H9 (cell line): ENCODE results near the gene CDR2L. TPM values are rescaled to one million over a fixed set of nuclear protein-coding genes. Genes with fewer than 3 reads are reported as not detected.
A peak's percentile ranks its signal among the peaks of the same experiment; 100 is the strongest.

Source experiments
- DNase-seq: peaks from one replicate; pipeline ENCODE4 v3.0.0-alpha.2; 2017
- H2AFZ ChIP-seq: one replicate; pipeline ENCODE4 v1.6.1; 2013; ENCODE audit warnings: mild to moderate bottlenecking, low read length, control low read depth, moderate library complexity
- H2AK5ac ChIP-seq: 2 replicates; pipeline ENCODE4 v1.6.1; 2013; ENCODE audit warnings: low read length, control low read depth, mixed read lengths; ENCODE audit not compliant: insufficient read length
- H2BK120ac ChIP-seq: one replicate; pipeline ENCODE4 v1.6.1; 2013; ENCODE audit warnings: low read depth, mild to moderate bottlenecking, low read length, control low read depth, inconsistent platforms; ENCODE audit not compliant: poor library complexity, severe bottlenecking
- H2BK12ac ChIP-seq: 2 replicates; pipeline ENCODE4 v1.6.1; 2013; ENCODE audit warnings: low read length, control low read depth, mixed read lengths, low read depth; ENCODE audit not compliant: insufficient read length
- H2BK15ac ChIP-seq: 2 replicates; pipeline ENCODE4 v1.6.1; 2013; ENCODE audit warnings: low read depth, low read length, control low read depth
- H2BK20ac ChIP-seq: one replicate; pipeline ENCODE4 v1.6.1; 2013; ENCODE audit warnings: low read depth, mild to moderate bottlenecking, low read length, control low read depth, inconsistent platforms; ENCODE audit not compliant: poor library complexity, severe bottlenecking
- H2BK5ac ChIP-seq: 2 replicates; pipeline ENCODE4 v1.6.1; 2013; ENCODE audit warnings: low read length, control low read depth, mixed read lengths; ENCODE audit not compliant: insufficient read length
- H3K14ac ChIP-seq: 2 replicates; pipeline ENCODE4 v1.6.1; 2013; ENCODE audit warnings: low read length, control low read depth; ENCODE audit not compliant: insufficient read depth
- H3K18ac ChIP-seq: 2 replicates; pipeline ENCODE4 v1.6.1; 2013; ENCODE audit warnings: low read depth, mild to moderate bottlenecking, mixed read lengths, low read length, control low read depth; ENCODE audit not compliant: insufficient read length
- H3K23ac ChIP-seq: 2 replicates; pipeline ENCODE4 v1.6.1; 2013; ENCODE audit warnings: low read length, control low read depth, mixed read lengths, low read depth; ENCODE audit not compliant: insufficient read length
- H3K23me2 ChIP-seq: 2 replicates; pipeline ENCODE4 v1.6.1; 2013; ENCODE audit warnings: low read depth, mild to moderate bottlenecking, mixed read lengths, low read length, control low read depth; ENCODE audit not compliant: insufficient read length, poor library complexity, severe bottlenecking
- H3K27ac ChIP-seq: 2 replicates; pipeline ENCODE4 v1.5.1; 2013; ENCODE audit warnings: low read length, control low read depth, mixed read lengths, low read depth; ENCODE audit not compliant: insufficient read length
- H3K27me3 ChIP-seq: 2 replicates; pipeline ENCODE4 v1.6.1; 2013; ENCODE audit warnings: low read length, control low read depth, inconsistent platforms; ENCODE audit not compliant: insufficient read depth
- H3K4ac ChIP-seq: 2 replicates; pipeline ENCODE4 v1.6.1; 2013; ENCODE audit warnings: low read depth, mild to moderate bottlenecking, control low read depth, inconsistent platforms, low read length, moderate library complexity
- H3K4me1 ChIP-seq: 2 replicates; pipeline ENCODE4 v1.6.1; 2013; ENCODE audit warnings: low read length, control low read depth, inconsistent platforms; ENCODE audit not compliant: insufficient read depth
- H3K4me2 ChIP-seq: 2 replicates; pipeline ENCODE4 v1.6.1; 2013; ENCODE audit warnings: low read length, control low read depth, mixed read lengths; ENCODE audit not compliant: insufficient read length, insufficient read depth
- H3K56ac ChIP-seq: 2 replicates; pipeline ENCODE4 v1.6.1; 2013; ENCODE audit warnings: low read depth, mild to moderate bottlenecking, mixed read lengths, low read length, control low read depth; ENCODE audit not compliant: insufficient read length
- H3K79me1 ChIP-seq: 2 replicates; pipeline ENCODE4 v1.6.1; 2013; ENCODE audit warnings: low read depth, mild to moderate bottlenecking, moderate library complexity, low read length, control low read depth, inconsistent platforms; ENCODE audit not compliant: insufficient read depth, poor library complexity, severe bottlenecking
- H3K79me2 ChIP-seq: 2 replicates; pipeline ENCODE4 v1.6.1; 2013; ENCODE audit warnings: low read length, control low read depth, inconsistent platforms; ENCODE audit not compliant: insufficient read depth
- H3K9ac ChIP-seq: 2 replicates; pipeline ENCODE4 v1.6.1; 2013; ENCODE audit warnings: low read length, control low read depth, mixed read lengths; ENCODE audit not compliant: insufficient read length; ENCODE audit errors: extremely low read depth
- H3K9me3 ChIP-seq: one replicate; pipeline ENCODE4 v1.6.1; 2013; ENCODE audit warnings: low read depth, low read length, inconsistent platforms; ENCODE audit not compliant: control insufficient read depth
- H3T11ph ChIP-seq: one replicate; pipeline ENCODE4 v1.6.1; 2013; ENCODE audit warnings: mild to moderate bottlenecking, low read length, control low read depth, inconsistent platforms
- H4K20me1 ChIP-seq: one replicate; pipeline ENCODE4 v1.6.1; 2013; ENCODE audit not compliant: control insufficient read depth, insufficient read length, insufficient read depth
- H4K5ac ChIP-seq: 2 replicates; pipeline ENCODE4 v1.6.1; 2013; ENCODE audit warnings: low read depth, mild to moderate bottlenecking, mixed read lengths, low read length, control low read depth; ENCODE audit not compliant: insufficient read length
- H4K8ac ChIP-seq: replicated peaks from 2 replicates; pipeline ENCODE4 v1.6.1; 2013; ENCODE audit warnings: low read length, control low read depth, mixed read lengths, low read depth; ENCODE audit not compliant: insufficient read length
- H4K91ac ChIP-seq: 2 replicates; pipeline ENCODE4 v1.6.1; 2013; ENCODE audit warnings: low read depth, mild to moderate bottlenecking, moderate library complexity, mixed read lengths, low read length, control low read depth; ENCODE audit not compliant: insufficient read length
- H3K27ac Mint-ChIP-seq, 3 experiments: 2 replicates in 2 of 3; 3 replicates in 1 of 3; pipeline ENCODE4 v1.8.0; 2020 to 2021; ENCODE audit warnings: mixed read lengths in 3 of 3, mild to moderate bottlenecking in 1 of 3, moderate library complexity in 1 of 3
- H3K27me3 Mint-ChIP-seq: 2 replicates; pipeline ENCODE4 v1.8.0; 2021; ENCODE audit warnings: low read depth, mild to moderate bottlenecking, moderate library complexity, mixed read lengths
- H3K36me3 Mint-ChIP-seq, 3 experiments: 2 replicates in 2 of 3; 3 replicates in 1 of 3; pipeline ENCODE4 v1.8.0; 2020 to 2021; ENCODE audit warnings: low read depth in 3 of 3, mixed read lengths in 3 of 3; ENCODE audit not compliant: insufficient read depth in 1 of 3
- H3K4me1 Mint-ChIP-seq, 2 experiments: 2 replicates each; pipeline ENCODE4 v1.8.0; 2020; ENCODE audit warnings: mixed read lengths in 2 of 2
- H3K4me3 Mint-ChIP-seq, 2 experiments: 2 replicates in 1 of 2; 3 replicates in 1 of 2; pipeline ENCODE4 v1.8.0; 2020 to 2021; ENCODE audit warnings: mild to moderate bottlenecking in 2 of 2, mixed read lengths in 2 of 2, moderate library complexity in 1 of 2
- H3K9me3 Mint-ChIP-seq, 2 experiments: 2 replicates in 1 of 2; 3 replicates in 1 of 2; pipeline ENCODE4 v1.8.0; 2020; ENCODE audit warnings: mild to moderate bottlenecking in 2 of 2, mixed read lengths in 2 of 2, moderate library complexity in 1 of 2
- WGBS: extraction: QIAGEN DNeasy Blood & Tissue Kit; methylation state at CpG from one replicate; pipeline ENCODE4 v1.1.7; 2013; ENCODE audit warnings: missing lambda C conversion rate, low lambda C conversion rate, mixed read lengths; ENCODE audit not compliant: insufficient read length; ENCODE audit errors: extremely low coverage; 5-methylcytosine and 5-hydroxymethylcytosine counted together
- total RNA-seq: library from RNA; stranded (reverse); gene quantifications from 2 replicates; pipeline ENCODE4 v1.2.1, GENCODE V29; 2021
- TF ChIP-seq, protein P1 (sequence below): fragments of 200-600 bp; sonication (generic); conservative IDR thresholded peaks from 3 replicates; pipeline ENCODE4 v1.8.0; 2021; ENCODE audit warnings: antibody characterized with exemption, mild to moderate bottlenecking

CDR2L gene
- total RNA-seq, 1 experiment from 2014 or later: 23.3 TPM

DNA sequence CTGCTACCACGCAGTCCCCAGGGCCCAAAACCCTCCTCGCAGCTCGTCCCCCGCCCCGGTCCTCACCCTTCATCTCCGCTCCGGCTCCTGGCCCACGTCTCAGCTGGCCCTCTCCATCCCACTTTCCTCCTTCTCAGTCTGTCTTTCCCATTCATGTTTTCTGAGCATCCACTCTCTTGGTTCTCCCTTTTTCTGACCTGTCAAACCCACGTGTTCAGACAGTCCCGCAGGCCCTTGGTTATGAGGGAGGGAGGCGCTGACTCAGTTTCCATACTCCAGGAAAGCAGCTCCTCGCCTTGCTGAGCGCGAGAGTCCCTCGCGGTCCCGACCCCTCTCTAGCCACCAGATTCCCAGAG is 14.5 kb upstream of the CDR2L start:
- Mint-ChIP-seq H3K27me3 (peaks cover 66% of the 10 kb centered on the region), H3K4me1 (peaks cover 10 to 19% of the 10 kb centered on the region in 2 experiments), H3K27ac (no peak overlapping the region), H3K36me3 (no peaks in the 10 kb centered on the region), H3K9me3 (peaks cover 0 to 2% of the 10 kb centered on the region in 2 experiments; a peak in 1 of 5 replicates), H3K4me3 (peak overlapping the region; percentile 67 to 83)
- peaks cover 8% of the 10 kb centered on the region for H3K23me2 ChIP-seq
- no peak overlapping the region for H2AK5ac ChIP-seq
- TF ChIP-seq, protein P1, sequence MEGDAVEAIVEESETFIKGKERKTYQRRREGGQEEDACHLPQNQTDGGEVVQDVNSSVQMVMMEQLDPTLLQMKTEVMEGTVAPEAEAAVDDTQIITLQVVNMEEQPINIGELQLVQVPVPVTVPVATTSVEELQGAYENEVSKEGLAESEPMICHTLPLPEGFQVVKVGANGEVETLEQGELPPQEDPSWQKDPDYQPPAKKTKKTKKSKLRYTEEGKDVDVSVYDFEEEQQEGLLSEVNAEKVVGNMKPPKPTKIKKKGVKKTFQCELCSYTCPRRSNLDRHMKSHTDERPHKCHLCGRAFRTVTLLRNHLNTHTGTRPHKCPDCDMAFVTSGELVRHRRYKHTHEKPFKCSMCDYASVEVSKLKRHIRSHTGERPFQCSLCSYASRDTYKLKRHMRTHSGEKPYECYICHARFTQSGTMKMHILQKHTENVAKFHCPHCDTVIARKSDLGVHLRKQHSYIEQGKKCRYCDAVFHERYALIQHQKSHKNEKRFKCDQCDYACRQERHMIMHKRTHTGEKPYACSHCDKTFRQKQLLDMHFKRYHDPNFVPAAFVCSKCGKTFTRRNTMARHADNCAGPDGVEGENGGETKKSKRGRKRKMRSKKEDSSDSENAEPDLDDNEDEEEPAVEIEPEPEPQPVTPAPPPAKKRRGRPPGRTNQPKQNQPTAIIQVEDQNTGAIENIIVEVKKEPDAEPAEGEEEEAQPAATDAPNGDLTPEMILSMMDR: no peak
- no peak overlapping the region for H4K8ac ChIP-seq
- no peak overlapping the region for H3T11ph ChIP-seq
- H2BK5ac ChIP-seq: no peak overlapping the region
- no peak overlapping the region for H4K5ac ChIP-seq
- peak overlapping the region; percentile 84 for H3K4me2 ChIP-seq
- no peak overlapping the region for H3K23ac ChIP-seq
- H2BK12ac ChIP-seq: no peak overlapping the region
- H3K56ac ChIP-seq: no peak overlapping the region
- H4K20me1 ChIP-seq: no peaks in the 10 kb centered on the region
- H3K4me1 ChIP-seq: no peaks in the 10 kb centered on the region; the same call in 1 of the 2 replicates
- H3K9ac ChIP-seq: no peak overlapping the region
- no peak overlapping the region for H4K91ac ChIP-seq
- peaks cover 19% of the 10 kb centered on the region for H3K27me3 ChIP-seq
- H3K79me1 ChIP-seq: no peaks in the 10 kb centered on the region
- no peak overlapping the region for H3K14ac ChIP-seq
- no peak overlapping the region for H3K18ac ChIP-seq
- H2BK20ac ChIP-seq: no peak overlapping the region
- H2AFZ ChIP-seq: no peak overlapping the region
- no CpG with 5 or more reads among the region's 17 CpGs for WGBS
- no peak overlapping the region for H2BK15ac ChIP-seq
- no peak for DNase-seq
- H3K79me2 ChIP-seq: no peaks in the 10 kb centered on the region
- no peaks in the 10 kb centered on the region for H3K9me3 ChIP-seq
- no peak overlapping the region for H3K27ac ChIP-seq
- no peak overlapping the region for H2BK120ac ChIP-seq
- H3K4ac ChIP-seq: no peak overlapping the region
